Skeletal muscle tissue (tissue), 4 donors: ENCODE data around the gene CCDC34. TPM values are rescaled to one million over a fixed set of nuclear protein-coding genes. Genes with fewer than 3 reads are reported as not detected.

Source experiments
- H3K27ac ChIP-seq: one replicate; pipeline ENCODE4 v1.7.0; 2013; ENCODE audit warnings: mild to moderate bottlenecking, low read depth, low read length, inconsistent platforms
- H3K27me3 ChIP-seq, 3 donors: one replicate each; pipeline ENCODE4 v1.7.0; 2013; ENCODE audit warnings: low read length in 3 of 3; ENCODE audit not compliant: control insufficient read depth in 3 of 3, insufficient read depth in 3 of 3
- H3K36me3 ChIP-seq, 3 donors: one replicate each; pipeline ENCODE4 v1.7.0; 2013; ENCODE audit warnings: low read length in 3 of 3; ENCODE audit not compliant: control insufficient read depth in 3 of 3, insufficient read depth in 3 of 3
- H3K4me1 ChIP-seq, 3 donors: one replicate each; pipeline ENCODE4 v1.7.0; 2013; ENCODE audit warnings: low read length in 3 of 3, mild to moderate bottlenecking in 3 of 3; ENCODE audit not compliant: control insufficient read depth in 3 of 3, insufficient read depth in 3 of 3
- H3K4me3 ChIP-seq, 3 donors: one replicate each; pipeline ENCODE4 v1.7.0; 2013; ENCODE audit warnings: low read length in 3 of 3
- H3K9ac ChIP-seq, 3 donors: one replicate each; pipeline ENCODE4 v1.7.0; 2013; ENCODE audit warnings: low read length in 3 of 3, mild to moderate bottlenecking in 3 of 3, moderate library complexity in 2 of 3, low read depth in 1 of 3
- H3K9me3 ChIP-seq, 3 donors: one replicate each; pipeline ENCODE4 v1.7.0; 2013; ENCODE audit warnings: low read length in 3 of 3; ENCODE audit not compliant: control insufficient read depth in 3 of 3
- total RNA-seq: library from RNA; depleted of rRNA; stranded (reverse); fragments of >200 nt; gene quantifications from one replicate; pipeline ENCODE4 v1.2.3, GENCODE V29; 2014
- donor health status: Osteomylitis.

Gene CCDC34
- total RNA-seq, 1 donor from 2014 or later, result 2.1 TPM

DNA sequence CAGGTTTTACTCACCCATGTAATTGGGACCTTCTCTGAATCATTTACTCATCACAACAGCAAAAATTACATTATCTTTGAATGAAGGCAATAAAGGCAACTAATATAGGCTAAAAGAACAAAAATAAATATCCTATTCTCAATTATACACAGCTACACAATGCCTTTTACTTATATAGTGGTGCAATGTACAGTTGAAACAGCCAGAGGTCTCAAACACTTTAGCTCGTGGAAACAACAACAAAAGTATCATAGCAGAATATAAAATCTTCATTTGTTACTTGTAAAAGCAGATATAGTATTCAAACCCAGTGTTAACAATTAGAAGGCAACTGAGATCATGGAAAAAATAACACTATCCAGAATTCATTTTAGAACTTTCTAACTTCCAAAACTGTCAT is 20.6 kb upstream of the CCDC34 start:
- Histone ChIP-seq H3K27me3 (no peaks in the 10 kb centered on the region), H3K9me3 (no peaks in the 10 kb centered on the region)

DNA sequence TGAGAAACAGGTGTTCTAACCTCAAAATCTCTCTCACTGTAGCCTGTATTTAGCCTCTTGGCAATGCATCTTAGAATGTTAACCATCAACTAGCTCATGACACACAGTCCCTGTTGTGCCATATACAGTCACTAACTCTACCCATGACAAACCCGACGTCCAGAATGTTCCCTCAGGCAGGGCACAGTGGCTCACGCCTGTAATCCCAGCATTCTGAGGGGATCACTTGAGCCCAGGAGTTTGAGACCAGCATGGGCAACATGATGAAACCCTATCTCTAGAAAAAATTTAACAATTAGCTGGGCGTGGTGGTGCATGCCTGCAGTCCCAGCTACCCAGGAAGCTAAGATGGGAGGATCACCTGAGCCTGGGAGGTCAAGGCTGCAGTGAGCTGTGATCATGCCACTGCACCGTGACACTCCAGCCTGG is 18.2 kb upstream of the CCDC34 start:
- Histone ChIP-seq H3K4me1 (no peaks in the 10 kb centered on the region), H3K4me3 (no peak overlapping the region), H3K27ac (no peak overlapping the region), H3K36me3 (peaks cover 2 to 13% (median 12%) of the 10 kb centered on the region in 3 donors), H3K9me3 (no peaks in the 10 kb centered on the region), H3K9ac (no peak overlapping the region), H3K27me3 (no peaks in the 10 kb centered on the region)

More for the DNA sequence above, 20.6 kb upstream of the CCDC34 start:
- H3K9ac ChIP-seq, result no peak overlapping the region
- no peak overlapping the region for H3K4me3 ChIP-seq
- peaks cover 2 to 13% (median 8%) of the 10 kb centered on the region in 3 donors for H3K36me3 ChIP-seq
- H3K27ac ChIP-seq, result no peak overlapping the region
- H3K4me1 ChIP-seq, result no peaks in the 10 kb centered on the region

- H3K27me3 ChIP-seq, result no peaks in the 10 kb centered on the region
- H3K9me3 ChIP-seq, result no peaks in the 10 kb centered on the region
- H3K9ac ChIP-seq, result no peak overlapping the region
- H3K27ac ChIP-seq, result no peak overlapping the region
- H3K4me1 ChIP-seq, result no peaks in the 10 kb centered on the region
- no peak overlapping the region for H3K4me3 ChIP-seq
- peaks cover 2 to 13% (median 12%) of the 10 kb centered on the region in 3 donors for H3K36me3 ChIP-seq
Observed at GRCh38 chr11:27380771-27381170, 17.8 kb upstream of the CCDC34 start.

DNA sequence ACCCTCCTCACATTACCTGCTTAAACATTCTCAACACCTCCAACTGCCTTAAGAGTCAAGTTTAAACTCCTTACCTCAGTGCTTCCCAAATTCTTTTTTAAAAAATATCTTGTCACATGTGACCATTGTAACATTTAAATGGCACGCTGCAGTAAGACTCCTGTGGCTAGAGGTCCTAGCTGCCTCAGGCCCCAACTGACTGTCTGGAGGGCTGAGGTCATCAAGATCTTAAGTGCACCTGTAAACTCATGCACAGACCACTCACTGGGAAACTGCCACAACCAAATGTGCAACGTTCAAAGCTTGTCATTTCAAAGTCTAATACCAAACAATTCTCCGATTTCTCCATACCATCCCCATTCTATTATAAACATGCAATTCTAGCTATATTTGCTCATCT is 16.4 kb upstream of the CCDC34 start:
- H3K36me3 ChIP-seq, result peaks cover 2 to 8% (median 7%) of the 10 kb centered on the region in 3 donors
- no peaks in the 10 kb centered on the region for H3K9me3 ChIP-seq
- no peak overlapping the region for H3K27ac ChIP-seq
- H3K9ac ChIP-seq, result no peak overlapping the region
- H3K4me3 ChIP-seq, result no peak overlapping the region
- H3K27me3 ChIP-seq, result no peaks in the 10 kb centered on the region
- H3K4me1 ChIP-seq, result no peaks in the 10 kb centered on the region

DNA sequence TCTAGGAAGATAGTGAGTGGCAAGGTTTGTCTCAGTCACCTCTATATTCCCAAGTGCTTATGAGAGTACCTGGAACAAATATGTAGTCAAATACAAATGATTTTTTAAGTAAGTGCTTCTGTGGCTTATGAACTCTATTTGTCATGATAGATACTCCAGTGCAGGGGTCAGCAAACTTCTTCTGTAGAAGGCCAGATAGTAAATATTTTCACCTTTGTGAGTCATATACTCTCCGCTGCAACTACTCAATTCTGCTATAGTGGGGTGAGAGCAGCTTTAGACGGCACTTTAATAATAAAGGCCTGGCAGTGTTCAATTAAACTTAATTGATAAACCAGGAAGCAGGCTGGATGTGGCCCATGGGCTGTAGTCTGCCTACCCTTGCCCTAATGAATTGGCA is 12.4 kb upstream of the CCDC34 start:
- H3K27ac ChIP-seq, result no peak overlapping the region
- H3K4me3 ChIP-seq, result no peak overlapping the region
- no peak overlapping the region for H3K9ac ChIP-seq
- H3K27me3 ChIP-seq, result no peaks in the 10 kb centered on the region
- H3K36me3 ChIP-seq, result peaks cover 2 to 13% (median 6%) of the 10 kb centered on the region in 3 donors
- no peaks in the 10 kb centered on the region for H3K4me1 ChIP-seq
- H3K9me3 ChIP-seq, result no peaks in the 10 kb centered on the region

GRCh38 chr11:27373856-27374602 is 11.0 kb upstream of the CCDC34 start:
- no peak overlapping the region for H3K9ac ChIP-seq
- no peak overlapping the region for H3K4me3 ChIP-seq
- H3K9me3 ChIP-seq, result no peaks in the 10 kb centered on the region
- no peaks in the 10 kb centered on the region for H3K27me3 ChIP-seq
- H3K4me1 ChIP-seq, result no peaks in the 10 kb centered on the region
- H3K36me3 ChIP-seq, result peaks cover 2 to 9% (median 6%) of the 10 kb centered on the region in 3 donors
- no peak overlapping the region for H3K27ac ChIP-seq

GRCh38 chr11:27373392-27373791 is 10.4 kb upstream of the CCDC34 start:
- H3K4me3 ChIP-seq, result no peak overlapping the region
- no peaks in the 10 kb centered on the region for H3K27me3 ChIP-seq
- no peaks in the 10 kb centered on the region for H3K9me3 ChIP-seq
- no peaks in the 10 kb centered on the region for H3K4me1 ChIP-seq
- peaks cover 2 to 9% (median 6%) of the 10 kb centered on the region in 3 donors for H3K36me3 ChIP-seq
- H3K27ac ChIP-seq, result no peak overlapping the region
- H3K9ac ChIP-seq, result no peak overlapping the region

DNA sequence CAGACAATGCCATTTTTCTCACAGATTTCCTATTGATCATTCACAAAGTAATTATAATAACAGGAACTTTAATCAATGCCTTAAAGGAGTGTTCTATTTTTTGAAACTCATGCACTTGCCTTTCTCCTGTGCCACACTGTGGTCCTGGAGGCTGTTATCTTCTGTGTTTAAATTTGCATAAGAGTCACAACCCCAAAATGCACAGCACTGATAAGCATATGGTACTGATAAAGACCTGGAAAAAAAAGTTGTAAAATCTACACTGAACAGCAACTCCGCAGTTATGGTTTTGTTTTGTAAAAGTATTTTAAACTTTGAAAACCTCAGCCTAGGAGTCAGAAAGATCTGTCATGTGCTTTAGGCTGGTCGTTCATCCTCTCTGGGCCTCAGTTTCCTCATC is 9.1 kb upstream of the CCDC34 start:
- Histone ChIP-seq H3K27me3 (no peaks in the 10 kb centered on the region), H3K9me3 (no peaks in the 10 kb centered on the region), H3K9ac (no peak overlapping the region), H3K27ac (no peak overlapping the region), H3K4me1 (no peaks in the 10 kb centered on the region), H3K36me3 (peaks cover 4 to 16% (median 14%) of the 10 kb centered on the region in 3 donors), H3K4me3 (no peak overlapping the region)

- no peaks in the 10 kb centered on the region for H3K27me3 ChIP-seq
- H3K36me3 ChIP-seq, result peaks cover 4 to 14% (median 13%) of the 10 kb centered on the region in 3 donors
- no peak overlapping the region for H3K9ac ChIP-seq
- H3K9me3 ChIP-seq, result no peaks in the 10 kb centered on the region
- H3K4me1 ChIP-seq, result no peaks in the 10 kb centered on the region
- no peak overlapping the region for H3K4me3 ChIP-seq
- no peak overlapping the region for H3K27ac ChIP-seq
Observed at GRCh38 chr11:27371489-27371888, 8.5 kb upstream of the CCDC34 start.

DNA sequence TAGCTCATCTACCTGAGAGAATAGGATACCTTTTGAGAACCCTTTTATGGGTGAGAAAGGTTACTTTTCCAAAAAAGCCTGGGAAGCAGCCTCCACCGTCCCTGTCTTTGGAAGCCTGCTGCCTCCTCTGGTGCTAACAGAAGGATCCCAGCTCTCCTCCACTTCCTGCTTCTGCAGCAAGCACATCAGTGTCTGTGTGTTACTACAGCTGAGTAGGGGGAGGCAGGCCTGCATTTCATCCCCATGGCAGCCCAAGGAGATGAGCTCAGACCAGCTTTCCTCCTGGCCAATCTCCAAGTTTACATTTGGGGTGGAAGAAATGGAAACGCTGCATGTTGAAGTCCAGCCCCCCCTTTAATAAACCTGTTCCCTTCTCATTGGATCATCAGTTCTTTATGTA is 7.4 kb upstream of the CCDC34 start:
- Histone ChIP-seq H3K4me3 (no peak overlapping the region), H3K27ac (no peak overlapping the region), H3K27me3 (no peaks in the 10 kb centered on the region), H3K9ac (no peak overlapping the region), H3K4me1 (no peaks in the 10 kb centered on the region), H3K9me3 (no peaks in the 10 kb centered on the region), H3K36me3 (peaks cover 4 to 14% (median 12%) of the 10 kb centered on the region in 3 donors)
